B cell (primary cell): Measurements from ENCODE around the gene RPL28. TPM values are rescaled to one million over a fixed set of nuclear protein-coding genes. Genes with fewer than 3 reads are reported as not detected.
A peak's percentile ranks its signal among the peaks of the same experiment; 100 is the strongest.

Experiments
- ATAC-seq: fragments of 200-7000 bp; cut with Tn5 transposase; one replicate; pipeline ENCODE4 v1.10.0; 2021; ENCODE audit warnings: low read depth, mild to moderate bottlenecking, moderate number of reproducible peaks, moderate library complexity
- CTCF ChIA-PET: fragments of 350-600 bp; sonication (Branson Sonifier 250); formaldehyde crosslinking; loops from one replicate; lab custom pipeline; 2021; ENCODE audit warnings: antibody characterized with exemption, inconsistent platforms; lab: Charles Lee
- POLR2A ChIA-PET: fragments of 350-600 bp; sonication (Branson Sonifier 250); formaldehyde crosslinking; loops from one replicate; lab custom pipeline; 2021; ENCODE audit warnings: antibody characterized with exemption; lab: Charles Lee
- DNase-seq: peaks from one replicate; pipeline ENCODE4 v3.0.0; 2013
- H2AFZ ChIP-seq: 2 replicates; pipeline ENCODE4 v1.6.1; 2012; ENCODE audit warnings: mild to moderate bottlenecking, low read depth, low read length; ENCODE audit not compliant: insufficient read depth, poor library complexity, severe bottlenecking
- H3K27ac ChIP-seq, 2 donors: 1 replicate in 1 of 2; 2 replicates in 1 of 2; pipeline ENCODE4 v1.5.1; 2012 to 2013; ENCODE audit warnings: low read length in 2 of 2, mild to moderate bottlenecking in 2 of 2, moderate library complexity in 1 of 2
- H3K27me3 ChIP-seq, 4 experiments: fragments of 200-600 bp in 1 of 4; sonication (generic) in 1 of 4; replicated peaks in 1 of 4; 1 replicate in 2 of 4; 2 replicates in 2 of 4; pipeline versions ENCODE4 v1.6.1 to v1.7.0; 2013 to 2016; ENCODE audit warnings: low read length in 3 of 4, mild to moderate bottlenecking in 2 of 4, mixed read lengths in 1 of 4, moderate library complexity in 1 of 4; ENCODE audit not compliant: insufficient read depth in 4 of 4, control insufficient read depth in 3 of 4; ENCODE audit errors: control extremely low read depth in 1 of 4
- H3K36me3 ChIP-seq, 2 experiments: replicated peaks in 1 of 2; 1 replicate in 1 of 2; 2 replicates in 1 of 2; pipeline versions ENCODE4 v1.6.1 to v1.7.1; 2013; ENCODE audit warnings: low read length in 1 of 2; ENCODE audit not compliant: insufficient read depth in 2 of 2, control insufficient read depth in 1 of 2; ENCODE audit errors: control extremely low read depth in 1 of 2, extremely low read depth in 1 of 2
- H3K4me1 ChIP-seq, 2 donors: fragments of 200-600 bp in 1 of 2; sonication (generic) in 1 of 2; 1 replicate in 1 of 2; 2 replicates in 1 of 2; pipeline versions ENCODE4 v1.5.1 to v1.6.1; 2013 to 2017; ENCODE audit warnings: low read length in 2 of 2; ENCODE audit not compliant: control insufficient read depth in 2 of 2, insufficient read depth in 2 of 2
- H3K4me2 ChIP-seq: replicated peaks from 2 replicates; pipeline ENCODE3; 2012; ENCODE audit warnings: mild to moderate bottlenecking, low read depth, low read length; ENCODE audit not compliant: poor library complexity, severe bottlenecking
- H3K4me3 ChIP-seq, 5 experiments: fragments of 200-600 bp in 1 of 5; sonication (generic) in 1 of 5; 1 replicate in 3 of 5; 2 replicates in 2 of 5; pipeline versions ENCODE4 v1.5.1 to v1.7.0; 2011 to 2016; ENCODE audit warnings: low read length in 4 of 5, mild to moderate bottlenecking in 4 of 5, low read depth in 2 of 5, control low read depth in 1 of 5, moderate library complexity in 1 of 5; ENCODE audit not compliant: insufficient read depth in 1 of 5; ENCODE audit errors: control extremely low read depth in 1 of 5, extremely low read depth in 1 of 5
- H3K79me2 ChIP-seq: fragments of 200-600 bp; sonication (generic); one replicate; pipeline ENCODE4 v1.6.0; 2016; ENCODE audit warnings: low read length; ENCODE audit not compliant: control insufficient read depth, insufficient read depth
- H3K9ac ChIP-seq: fragments of 200-600 bp; sonication (generic); 2 replicates; pipeline ENCODE4 v1.6.1; 2017; ENCODE audit warnings: mild to moderate bottlenecking, low read length, moderate library complexity
- H3K9me3 ChIP-seq, 3 donors: one replicate each; pipeline versions ENCODE4 v1.6.1 to v1.7.1; 2013; ENCODE audit warnings: low read length in 2 of 3; ENCODE audit not compliant: control insufficient read depth in 2 of 3, insufficient read depth in 1 of 3; ENCODE audit errors: control extremely low read depth in 1 of 3
- H4K20me1 ChIP-seq: 2 replicates; pipeline ENCODE4 v1.6.0; 2012; ENCODE audit warnings: mild to moderate bottlenecking, low read length; ENCODE audit not compliant: insufficient read depth, control insufficient read depth, poor library complexity, severe bottlenecking
- H3K27ac Mint-ChIP-seq: one replicate; pipeline ENCODE4 v1.8.0; 2021; ENCODE audit warnings: mixed read lengths
- H3K27me3 Mint-ChIP-seq: one replicate; pipeline ENCODE4 v1.8.0; 2021; ENCODE audit warnings: mixed read lengths
- H3K4me1 Mint-ChIP-seq: one replicate; pipeline ENCODE4 v1.8.0; 2021; ENCODE audit warnings: mixed read lengths
- H3K4me3 Mint-ChIP-seq: one replicate; pipeline ENCODE4 v1.8.0; 2021; ENCODE audit warnings: mixed read lengths
- H3K9me3 Mint-ChIP-seq: one replicate; pipeline ENCODE4 v1.8.0; 2022; ENCODE audit warnings: mixed read lengths; ENCODE audit not compliant: insufficient read depth
- EZH2 ChIP-seq: IDR thresholded peaks from 2 replicates; pipeline ENCODE4 v1.6.1; 2012; ENCODE audit warnings: borderline replicate concordance, low read depth, mild to moderate bottlenecking, moderate library complexity, low read length; ENCODE audit not compliant: insufficient read depth, poor library complexity, severe bottlenecking
- WGBS: methylation state at CpG from one replicate; pipeline ENCODE4 v1.1.5; 2013; ENCODE audit warnings: missing lambda C conversion rate; ENCODE audit not compliant: insufficient coverage; 5-methylcytosine and 5-hydroxymethylcytosine counted together
- intact Hi-C: fragments of 100-400 bp; cut with micrococcal nuclease; formaldehyde crosslinking; loops from one replicate; pipeline ENCODE4 v1.10.0; 2022
- polyA plus RNA-seq: library from polyadenylated mRNA; depleted of rRNA; stranded (reverse); fragments of >200 nt; gene quantifications from 2 replicates; pipeline ENCODE4 v1.2.3, GENCODE V29; 2012
- total RNA-seq, 2 donors: library from RNA; stranded (reverse); fragments of 120-200 nt in 1 of 2; gene quantifications; 1 replicate in 1 of 2; 2 replicates in 1 of 2; pipeline versions ENCODE4 v1.2.3 to v1.2.4, GENCODE V29; 2013 to 2022
- TF ChIP-seq, protein P1 (sequence below): fragments of 200-600 bp; IDR thresholded peaks from one replicate; pipeline ENCODE4 v1.8.0; 2022; ENCODE audit warnings: antibody characterized with exemption, mild to moderate bottlenecking

Gene RPL28
- total and polyA plus RNA-seq, 2 donors (not counting 1 experiment from before 2014, with no cell fraction given) = 2,578 to 4,661 TPM

GRCh38 chr19:55449469-55449868 is 63.7 kb downstream of the RPL28 start:
- Histone ChIP-seq H3K4me3 (no peak overlapping the region), H3K27ac (no peak overlapping the region), H3K9ac (no peak overlapping the region), H3K79me2 (no peaks in the 10 kb centered on the region), H3K27me3 (peaks cover 0 to 52% (median 15%) of the 10 kb centered on the region in 4 experiments), H3K4me2 (no peak overlapping the region), H2AFZ (no peak overlapping the region), H3K4me1 (peaks cover 15 to 19% of the 10 kb centered on the region in 2 donors), H3K9me3 (peaks cover 0 to 15% (median 0%) of the 10 kb centered on the region in 3 donors), H3K36me3 (no peaks in the 10 kb centered on the region), H4K20me1 (no peaks in the 10 kb centered on the region)
- peak; percentile 27 for DNase-seq
- ChIA-PET POLR2A (no interaction called here), CTCF (no interaction called here)
- 51% methylated on average over 16 of the region's 16 CpGs for WGBS
- Mint-ChIP-seq H3K9me3 (no peaks in the 10 kb centered on the region), H3K27ac (no peak overlapping the region), H3K4me1 (peaks cover 13% of the 10 kb centered on the region), H3K4me3 (no peak overlapping the region), H3K27me3 (peaks cover 32% of the 10 kb centered on the region)
- TF ChIP-seq, protein P1, sequence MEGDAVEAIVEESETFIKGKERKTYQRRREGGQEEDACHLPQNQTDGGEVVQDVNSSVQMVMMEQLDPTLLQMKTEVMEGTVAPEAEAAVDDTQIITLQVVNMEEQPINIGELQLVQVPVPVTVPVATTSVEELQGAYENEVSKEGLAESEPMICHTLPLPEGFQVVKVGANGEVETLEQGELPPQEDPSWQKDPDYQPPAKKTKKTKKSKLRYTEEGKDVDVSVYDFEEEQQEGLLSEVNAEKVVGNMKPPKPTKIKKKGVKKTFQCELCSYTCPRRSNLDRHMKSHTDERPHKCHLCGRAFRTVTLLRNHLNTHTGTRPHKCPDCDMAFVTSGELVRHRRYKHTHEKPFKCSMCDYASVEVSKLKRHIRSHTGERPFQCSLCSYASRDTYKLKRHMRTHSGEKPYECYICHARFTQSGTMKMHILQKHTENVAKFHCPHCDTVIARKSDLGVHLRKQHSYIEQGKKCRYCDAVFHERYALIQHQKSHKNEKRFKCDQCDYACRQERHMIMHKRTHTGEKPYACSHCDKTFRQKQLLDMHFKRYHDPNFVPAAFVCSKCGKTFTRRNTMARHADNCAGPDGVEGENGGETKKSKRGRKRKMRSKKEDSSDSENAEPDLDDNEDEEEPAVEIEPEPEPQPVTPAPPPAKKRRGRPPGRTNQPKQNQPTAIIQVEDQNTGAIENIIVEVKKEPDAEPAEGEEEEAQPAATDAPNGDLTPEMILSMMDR = no peak
- TF ChIP-seq EZH2 = no peak
- no peak for ATAC-seq
- intact Hi-C loops = no loop called here

GRCh38 chr19:55451163-55451964 is 65.6 kb downstream of the RPL28 start:
- Histone ChIP-seq H3K27me3 (peaks cover 0 to 37% (median 12%) of the 10 kb centered on the region in 4 experiments), H3K9ac (peak overlapping the region; percentile 53), H3K4me2 (peak overlapping the region; percentile 81), H3K27ac (no peak overlapping the region), H3K36me3 (peaks cover 0 to 2% of the 10 kb centered on the region in 2 experiments), H4K20me1 (no peaks in the 10 kb centered on the region), H3K79me2 (no peaks in the 10 kb centered on the region), H3K4me3 (peak overlapping the region in 2 of 5 experiments; percentile 28 to 40), H3K4me1 (peaks cover 15 to 17% of the 10 kb centered on the region in 2 donors), H3K9me3 (peaks cover 0 to 15% (median 0%) of the 10 kb centered on the region in 3 donors), H2AFZ (peak overlapping the region; percentile 51)
- ATAC-seq (peak; percentile 25), DNase-seq (peak; percentile 58)
- intact Hi-C loops = no loop called here
- ChIA-PET POLR2A (interaction anchor here (0.6 to 0.7 kb wide), 3 partner anchors 8 to 136 kb away, joined by 4 to 8 read pairs (median 5); no protein-coding TSS in a partner anchor), CTCF (interaction anchor here (1.2 kb wide), 1 partner anchor 198 kb away, joined by 6 read pairs; no protein-coding TSS in a partner anchor)
- WGBS = 4% methylated on average over 71 of the region's 80 CpGs
- H3K27me3 Mint-ChIP-seq = peaks cover 19% of the 10 kb centered on the region
- peak overlapping the region; percentile 66 for H3K4me3 Mint-ChIP-seq
- peaks cover 13% of the 10 kb centered on the region for H3K4me1 Mint-ChIP-seq
- no peak for TF ChIP-seq EZH2
- TF ChIP-seq, protein P1 = no peak
- no peak overlapping the region for H3K27ac Mint-ChIP-seq
- no peaks in the 10 kb centered on the region for H3K9me3 Mint-ChIP-seq
